NCI-H1694 treated with DMSO at 0.1 percent for 48 hours (cell line): ENCODE data around the gene ANKRD34A.
"Not testable (repeated sequence)": the region's sequence is repeated elsewhere in the genome, so short reads cannot be mapped to it uniquely, and the experiment has no call there.

ENCODE experiments used
- DNase-seq: peaks from one replicate; lab custom pipeline; 2025; lab: John Stamatoyannopoulos, UW

The ANKRD34A gene

GRCh38 chr1:145944532-145944931 lies 19.8 kb downstream of the ANKRD34A start:
- no peak for DNase-seq

- no peak for DNase-seq
These were observed 21.5 kb downstream of the ANKRD34A start for GRCh38 chr1:145942871-145943270.

GRCh38 chr1:145942405-145942804 lies 22.0 kb downstream of the ANKRD34A start:
- no peak for DNase-seq

- DNase-seq = no peak
These were observed 26.9 kb downstream of the ANKRD34A start for GRCh38 chr1:145937436-145937835.

- DNase-seq = no peak
These were observed 28.1 kb downstream of the ANKRD34A start for GRCh38 chr1:145936247-145936646.

GRCh38 chr1:145935708-145936107 lies 28.7 kb downstream of the ANKRD34A start:
- no peak for DNase-seq

GRCh38 chr1:145932522-145933009 lies 31.8 kb downstream of the ANKRD34A start:
- not testable (repeated sequence) for DNase-seq

GRCh38 chr1:145927916-145928643 lies 36.3 kb downstream of the ANKRD34A start:
- no peak for DNase-seq

- DNase-seq = peak; percentile 99
These were observed 37.1 kb downstream of the ANKRD34A start, which contains the start of gene RBM8A for GRCh38 chr1:145927063-145927886. Gene RBM8A, minus strand, starts transcription at chr1:145927484. Its CDS starts 58 bp downstream, at chr1:145927426.

GRCh38 chr1:145926686-145927062 lies 37.7 kb downstream of the ANKRD34A start:
- DNase-seq = no peak

GRCh38 chr1:145922266-145922665 lies 42.1 kb downstream of the ANKRD34A start:
- no peak for DNase-seq

GRCh38 chr1:145920297-145920696 lies 44.1 kb downstream of the ANKRD34A start:
- not testable (repeated sequence) for DNase-seq

GRCh38 chr1:145918992-145919939 lies 45.1 kb downstream of the ANKRD34A start:
- DNase-seq = no peak

- DNase-seq = peak; percentile 53
These were observed 46.0 kb downstream of the ANKRD34A start, which contains the start of gene PEX11B for GRCh38 chr1:145918144-145918991. Gene PEX11B, minus strand, starts transcription at chr1:145918717. Its CDS starts 29 bp downstream, at chr1:145918688.

GRCh38 chr1:145917595-145917994 lies 46.8 kb downstream of the ANKRD34A start:
- DNase-seq = no peak

- DNase-seq = no peak
These were observed 47.6 kb downstream of the ANKRD34A start for GRCh38 chr1:145916745-145917144.

GRCh38 chr1:145912128-145912641 lies 52.2 kb downstream of the ANKRD34A start:
- DNase-seq = no peak
